Brain microvascular endothelial cell (primary cell): Measurements from ENCODE around the gene CDC34.

Experiments
- DNase-seq: peaks from one replicate; pipeline ENCODE4 v3.0.0-alpha.2; 2020
- H3K27ac ChIP-seq: fragments of 250-450 bp; sonication (Bioruptor Pico); 2 replicates; pipeline ENCODE4 v1.5.1; 2020; ENCODE audit warnings: mild to moderate bottlenecking, moderate library complexity
- H3K27me3 ChIP-seq: fragments of 250-450 bp; sonication (Bioruptor Pico); replicated peaks from 2 replicates; pipeline ENCODE4 v1.5.1; 2020; ENCODE audit warnings: mild to moderate bottlenecking
- H3K36me3 ChIP-seq: fragments of 250-450 bp; sonication (Bioruptor Pico); replicated peaks from 2 replicates; pipeline ENCODE4 v1.5.1; 2020; ENCODE audit warnings: mild to moderate bottlenecking
- H3K4me3 ChIP-seq: 2 replicates; pipeline ENCODE4 v1.5.1; 2011; ENCODE audit warnings: low read depth, mild to moderate bottlenecking, control low read depth, low read length, moderate library complexity
- CTCF ChIP-seq: IDR thresholded peaks from 2 replicates; pipeline ENCODE4 v1.5.1; 2011; ENCODE audit warnings: low read depth, mild to moderate bottlenecking, moderate library complexity, low read length, control low read depth, inconsistent platforms; ENCODE audit errors: missing control alignments
- in situ Hi-C: cut with HindIII; loops from 2 replicates; pipeline ENCODE4 v1.10.0; 2017; ENCODE audit warnings: low sequenced_read_pairs, low pct_ligation_motif_present

CDC34 gene

GRCh38 chr19:585551-586110 is 54.1 kb downstream of the CDC34 start:
- peaks cover 13% of the 10 kb centered on the region for H3K36me3 ChIP-seq
- no peaks in the 10 kb centered on the region for H3K27me3 ChIP-seq
- no peak overlapping the region for H3K27ac ChIP-seq
- H3K4me3 ChIP-seq: no peak overlapping the region
- no peak for DNase-seq
- no peak for TF ChIP-seq CTCF
- in situ Hi-C loops: no loop called here

- H3K27ac ChIP-seq: no peak overlapping the region
- no peaks in the 10 kb centered on the region for H3K36me3 ChIP-seq
- in situ Hi-C loops: no loop called here
- peak; percentile 88 for TF ChIP-seq CTCF
- DNase-seq: peak; percentile 77
- no peaks in the 10 kb centered on the region for H3K27me3 ChIP-seq
- no peak overlapping the region for H3K4me3 ChIP-seq
Observed at GRCh38 chr19:588093-588740, 56.7 kb downstream of the CDC34 start.

GRCh38 chr19:588741-589692 is 57.5 kb downstream of the CDC34 start:
- no peak overlapping the region for H3K4me3 ChIP-seq
- no peak for TF ChIP-seq CTCF
- in situ Hi-C loops: no loop called here
- H3K27me3 ChIP-seq: no peaks in the 10 kb centered on the region
- DNase-seq: no peak
- no peak overlapping the region for H3K27ac ChIP-seq
- no peaks in the 10 kb centered on the region for H3K36me3 ChIP-seq

- no peak for TF ChIP-seq CTCF
- in situ Hi-C loops: no loop called here
- Histone ChIP-seq H3K4me3 (peak within 1 kb of the TSS; percentile 20), H3K27ac (no peak within 1 kb of the TSS), H3K36me3 (no peaks in the 10 kb centered on the region), H3K27me3 (no peaks in the 10 kb centered on the region)
- DNase-seq: no peak
Observed at GRCh38 chr19:589693-590395, 58.3 kb downstream of the CDC34 start, which contains the start of gene HCN2. HCN2 (plus strand) TSS chr19:589881; CDS start chr19:589946, 65 bp downstream.

GRCh38 chr19:590396-590745 is 58.8 kb downstream of the CDC34 start:
- H3K4me3 ChIP-seq: peak overlapping the region; percentile 20
- in situ Hi-C loops: no loop called here
- H3K36me3 ChIP-seq: no peaks in the 10 kb centered on the region
- TF ChIP-seq CTCF: no peak
- no peak overlapping the region for H3K27ac ChIP-seq
- no peaks in the 10 kb centered on the region for H3K27me3 ChIP-seq
- no peak for DNase-seq
